Loucy (cell line): ENCODE results near the gene SPAG6.

Experiments used
- H2AFZ ChIP-seq: fragments of 200-600 bp; sonication (generic); 2 replicates; pipeline ENCODE4 v1.6.0; 2016; ENCODE audit warnings: antibody characterized with exemption, mild to moderate bottlenecking, low read length, moderate library complexity
- H3F3A ChIP-seq: fragments of 200-600 bp; 2 replicates; pipeline ENCODE4 v1.6.0; 2016; ENCODE audit warnings: antibody characterized with exemption, low read depth, mild to moderate bottlenecking
- H3K27me3 ChIP-seq: fragments of 200-600 bp; sonication (generic); 2 replicates; pipeline ENCODE4 v1.6.1; 2014; ENCODE audit warnings: low read length, mild to moderate bottlenecking; ENCODE audit not compliant: insufficient read depth, poor library complexity, severe bottlenecking
- H3K36me3 ChIP-seq: fragments of 200-600 bp; sonication (generic); 2 replicates; pipeline ENCODE4 v1.6.1; 2016; ENCODE audit warnings: low read length; ENCODE audit not compliant: insufficient read depth
- H3K4me1 ChIP-seq: fragments of 200-600 bp; sonication (generic); 2 replicates; pipeline ENCODE4 v1.5.1; 2014; ENCODE audit warnings: low read length, mild to moderate bottlenecking; ENCODE audit not compliant: insufficient read depth, poor library complexity, severe bottlenecking
- H3K4me2 ChIP-seq: fragments of 200-600 bp; sonication (generic); 2 replicates; pipeline ENCODE4 v1.6.0; 2014; ENCODE audit warnings: antibody characterized with exemption, low read length, low read depth, mild to moderate bottlenecking; ENCODE audit not compliant: poor library complexity, severe bottlenecking
- H3K4me3 ChIP-seq: fragments of 200-600 bp; sonication (generic); 2 replicates; pipeline ENCODE4 v1.5.1; 2014; ENCODE audit warnings: low read length, mild to moderate bottlenecking, mixed read lengths; ENCODE audit not compliant: poor library complexity, severe bottlenecking
- H3K79me2 ChIP-seq: fragments of 200-600 bp; sonication (generic); 2 replicates; pipeline ENCODE4 v1.6.1; 2014; ENCODE audit warnings: low read length; ENCODE audit not compliant: insufficient read depth
- H3K9ac ChIP-seq: fragments of 200-600 bp; sonication (generic); 2 replicates; pipeline ENCODE4 v1.6.0; 2014; ENCODE audit warnings: mild to moderate bottlenecking, low read depth, low read length, moderate library complexity; ENCODE audit not compliant: poor library complexity, severe bottlenecking
- H3K9me2 ChIP-seq: fragments of 200-600 bp; sonication (generic); replicated peaks from 2 replicates; pipeline ENCODE4 v1.6.1; 2016; ENCODE audit warnings: low read depth, low read length, mixed read lengths
- H3K9me3 ChIP-seq: fragments of 200-600 bp; sonication (generic); 2 replicates; pipeline ENCODE4 v1.6.1; 2014; ENCODE audit warnings: mild to moderate bottlenecking, antibody characterized with exemption, low read length, low read depth; ENCODE audit not compliant: insufficient read depth
- H4K20me1 ChIP-seq: fragments of 200-600 bp; sonication (generic); 2 replicates; pipeline ENCODE4 v1.6.0; 2014; ENCODE audit warnings: antibody characterized with exemption, low read length, mild to moderate bottlenecking; ENCODE audit not compliant: insufficient read depth, poor library complexity, severe bottlenecking
- CTCF ChIP-seq: fragments of 200-600 bp; sonication (generic); conservative IDR thresholded peaks from 2 replicates; pipeline ENCODE4 v1.5.1; 2014; ENCODE audit warnings: mild to moderate bottlenecking, antibody characterized with exemption, low read length
- EZH2phosphoT487 ChIP-seq: fragments of 200-600 bp; IDR thresholded peaks from 2 replicates; pipeline ENCODE4 v1.6.1; 2018; ENCODE audit warnings: antibody characterized with exemption, mild to moderate bottlenecking, moderate library complexity, borderline replicate concordance

Gene SPAG6

GRCh38 chr10:22322641-22323160, 22.6 kb upstream of the SPAG6 start:
- Histone ChIP-seq H3K4me1 (peaks cover 11% of the 10 kb centered on the region), H3K9ac (peak overlapping the region; percentile 83), H3K9me2 (no peaks in the 10 kb centered on the region), H3F3A (no peaks in the 10 kb centered on the region), H3K4me3 (peak overlapping the region; percentile 80), H3K79me2 (peaks cover 82% of the 10 kb centered on the region), H3K27me3 (peaks cover 8% of the 10 kb centered on the region), H3K9me3 (no peaks in the 10 kb centered on the region), H2AFZ (no peak overlapping the region), H3K4me2 (peak overlapping the region; percentile 75), H4K20me1 (peaks cover 35% of the 10 kb centered on the region), H3K36me3 (peaks cover 23% of the 10 kb centered on the region)
- TF ChIP-seq EZH2phosphoT487, result no peak
- TF ChIP-seq CTCF, result no peak

GRCh38 chr10:22323538-22324305, 21.6 kb upstream of the SPAG6 start:
- Histone ChIP-seq H3K4me3 (peak overlapping the region; percentile 80), H3K4me2 (peak overlapping the region; percentile 75), H3K9me3 (no peaks in the 10 kb centered on the region), H3K36me3 (peaks cover 29% of the 10 kb centered on the region), H3K9ac (peak overlapping the region; percentile 83), H3K9me2 (no peaks in the 10 kb centered on the region), H3K79me2 (peaks cover 82% of the 10 kb centered on the region), H3K4me1 (peaks cover 11% of the 10 kb centered on the region), H3K27me3 (peaks cover 8% of the 10 kb centered on the region), H4K20me1 (peaks cover 32% of the 10 kb centered on the region), H2AFZ (no peak overlapping the region), H3F3A (no peaks in the 10 kb centered on the region)
- TF ChIP-seq EZH2phosphoT487 (no peak), CTCF (no peak)

GRCh38 chr10:22324413-22324812, 20.9 kb upstream of the SPAG6 start:
- H3K9ac ChIP-seq, result peak overlapping the region; percentile 83
- peaks cover 30% of the 10 kb centered on the region for H4K20me1 ChIP-seq
- peaks cover 32% of the 10 kb centered on the region for H3K36me3 ChIP-seq
- H3F3A ChIP-seq, result no peaks in the 10 kb centered on the region
- peaks cover 8% of the 10 kb centered on the region for H3K27me3 ChIP-seq
- H3K9me2 ChIP-seq, result no peaks in the 10 kb centered on the region
- H3K4me1 ChIP-seq, result peaks cover 15% of the 10 kb centered on the region
- peaks cover 82% of the 10 kb centered on the region for H3K79me2 ChIP-seq
- no peak overlapping the region for H2AFZ ChIP-seq
- peak overlapping the region; percentile 75 for H3K4me2 ChIP-seq
- TF ChIP-seq CTCF (no peak), EZH2phosphoT487 (no peak)
- peak overlapping the region; percentile 80 for H3K4me3 ChIP-seq
- H3K9me3 ChIP-seq, result no peaks in the 10 kb centered on the region
